ENCODE measurements around the gene FOXJ3.
A peak's percentile ranks its signal among the peaks of the same experiment; 100 is the strongest.

The FOXJ3 gene

DNA sequence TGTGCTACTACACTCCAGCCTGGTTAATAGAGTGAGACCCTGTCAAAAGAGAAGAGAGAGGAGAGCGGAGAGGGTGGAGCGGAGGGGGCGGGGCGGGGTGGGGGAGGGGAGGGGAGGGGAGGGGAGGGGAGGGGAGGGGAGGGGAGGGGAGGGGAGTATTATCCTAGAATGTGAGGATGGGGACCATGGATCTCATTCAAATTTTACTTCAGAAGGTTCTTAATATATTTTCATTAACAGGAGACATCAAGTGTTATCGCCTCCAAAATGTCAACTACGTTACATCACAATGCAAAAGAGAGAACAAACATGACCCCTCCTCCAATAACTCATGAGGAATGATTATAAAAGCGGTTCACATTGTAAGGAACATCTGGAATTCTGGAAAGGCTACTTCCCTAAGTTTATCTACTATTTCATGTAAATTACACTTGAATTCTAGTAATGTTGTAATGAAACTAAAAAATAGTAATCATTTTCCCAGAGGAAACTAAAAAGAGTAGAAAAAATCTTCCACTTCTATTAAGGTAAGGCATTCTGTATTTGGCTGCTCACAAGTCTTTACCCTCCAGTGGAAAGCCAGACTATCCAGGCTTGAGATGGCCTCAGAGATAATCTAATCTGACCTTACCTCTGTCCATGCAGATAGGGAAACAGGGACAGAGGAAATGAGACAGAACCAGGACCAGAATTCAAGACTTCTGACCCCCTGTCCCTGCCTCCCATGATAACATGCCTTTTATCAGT, 151.7 kb downstream of the FOXJ3 start:
- no peak for DNase-seq

DNA sequence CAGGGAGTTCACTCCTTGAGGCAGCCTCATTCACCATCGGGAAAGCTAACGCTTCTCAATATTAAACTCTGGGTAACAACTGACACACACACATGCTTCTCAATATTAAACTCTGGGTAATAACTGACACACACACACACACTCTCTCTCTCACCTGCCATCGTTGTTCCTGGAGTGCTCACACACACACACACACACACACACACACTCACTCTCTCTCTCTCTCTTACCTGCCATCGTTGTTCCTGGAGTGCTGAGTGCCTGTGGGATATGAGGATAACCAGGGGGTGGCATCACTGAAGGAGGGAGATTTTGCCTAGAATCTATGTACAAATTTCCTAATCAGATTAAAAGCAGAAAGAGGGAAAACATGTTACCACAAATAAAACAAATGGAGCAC, 153.3 kb downstream of the FOXJ3 start:
- DNase-seq: no peak

DNA sequence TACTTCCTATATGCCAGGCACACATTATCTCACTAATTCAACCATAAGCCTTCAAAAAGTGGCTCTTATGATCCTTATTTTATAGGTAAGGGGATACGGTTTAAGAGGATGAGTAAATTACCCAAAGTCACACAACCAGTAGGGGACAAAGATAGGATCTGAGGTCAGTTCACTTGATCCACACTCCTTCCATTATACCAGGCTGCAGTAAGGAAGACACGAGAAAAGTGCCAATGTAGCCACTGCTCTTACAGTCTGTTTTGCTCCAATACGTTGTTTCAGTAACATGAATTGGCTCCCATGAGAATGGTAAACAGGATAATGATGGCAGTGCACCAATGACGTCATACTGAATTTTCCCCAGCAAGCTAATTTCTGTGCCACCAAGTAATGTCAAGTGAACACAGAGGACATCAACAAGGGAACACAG, 155.1 kb downstream of the FOXJ3 start:
- DNase-seq: no peak

DNA sequence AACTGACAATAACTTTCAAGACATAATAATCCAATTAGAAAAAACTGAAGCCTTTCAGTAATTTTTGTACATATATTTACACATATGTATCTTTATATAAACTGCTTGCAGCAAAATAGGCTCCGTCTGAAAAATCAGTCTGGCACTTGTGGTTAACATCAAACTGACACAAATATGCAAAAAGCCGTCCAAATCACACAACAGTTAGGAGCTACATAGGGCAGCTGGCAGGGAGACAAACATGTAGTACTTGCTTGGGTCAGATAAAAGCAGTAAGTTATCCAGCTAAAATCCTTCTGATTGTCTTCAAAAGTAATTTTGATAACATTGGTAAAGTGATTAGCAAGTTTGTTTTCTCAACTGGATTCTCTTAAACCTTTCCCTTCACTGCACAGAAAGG, 155.8 kb downstream of the FOXJ3 start:
- DNase-seq: no peak

DNA sequence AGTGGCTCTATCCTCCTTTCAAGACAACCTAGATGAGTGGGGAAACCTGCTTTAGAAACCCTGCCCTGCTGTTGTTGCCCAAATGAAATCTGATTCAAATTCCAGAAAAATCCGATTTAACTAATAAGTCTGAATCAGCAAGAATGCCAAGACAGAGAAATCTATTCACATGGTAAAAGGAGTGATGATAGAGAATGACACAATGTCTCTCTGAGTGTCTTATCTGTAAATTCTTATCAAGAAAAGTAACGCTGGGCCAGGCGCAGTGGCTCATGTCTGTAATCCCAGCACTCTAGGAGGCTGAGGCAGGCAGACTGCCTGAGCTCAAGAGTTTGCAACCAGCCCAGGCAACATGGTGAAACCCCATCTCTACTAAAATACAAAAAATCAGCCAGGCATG, 156.8 kb downstream of the FOXJ3 start:
- no peak for DNase-seq

DNA sequence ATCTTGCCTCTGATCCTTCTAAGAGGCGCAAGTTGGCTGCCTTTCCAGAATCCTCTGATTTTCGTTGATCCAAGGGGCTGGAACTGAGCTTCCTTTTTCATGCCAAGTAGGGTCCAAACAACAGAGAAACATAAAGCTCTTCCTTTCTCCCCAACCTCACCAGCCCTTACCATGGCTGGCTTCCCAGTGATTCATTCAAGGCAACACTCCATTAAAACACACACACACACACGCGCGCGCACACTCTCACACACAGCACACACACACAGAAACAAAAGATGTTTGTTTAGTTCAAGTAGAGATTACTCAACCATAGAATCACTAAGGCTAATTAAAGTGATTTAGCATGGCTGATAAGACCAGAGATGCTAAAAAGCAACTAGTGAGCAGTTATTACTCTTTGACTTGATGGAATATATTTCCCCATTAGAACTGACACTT, 157.5 kb downstream of the FOXJ3 start:
- DNase-seq: no peak

DNA sequence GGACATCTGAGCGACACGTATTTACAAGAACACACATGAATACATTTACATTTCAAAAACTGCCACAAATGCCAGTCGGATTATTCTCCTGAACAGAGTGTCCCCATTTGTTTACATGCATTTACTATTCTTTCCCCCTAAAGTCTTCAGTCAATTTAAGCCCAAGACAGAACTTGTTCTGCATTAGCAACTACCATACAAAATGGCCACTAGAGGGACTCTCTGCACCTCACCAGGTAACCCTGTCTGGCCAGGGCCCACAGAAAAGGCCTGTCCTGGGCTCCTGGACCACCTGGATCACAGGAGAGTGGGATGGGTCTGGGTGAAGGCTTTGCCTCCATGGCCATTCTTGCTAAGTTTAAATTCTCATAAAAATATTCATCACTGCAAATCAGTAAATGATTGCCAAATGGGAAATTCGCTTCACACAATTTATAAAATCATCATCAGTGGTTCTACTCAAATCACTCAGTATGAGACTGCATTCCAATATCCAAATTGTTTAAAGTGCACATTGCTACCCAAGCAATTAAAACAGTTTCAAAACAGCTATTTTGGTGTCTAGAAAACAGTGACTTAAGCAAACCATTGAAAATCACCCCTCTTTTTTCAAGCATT, 158.0 kb downstream of the FOXJ3 start:
- DNase-seq: no peak

DNA sequence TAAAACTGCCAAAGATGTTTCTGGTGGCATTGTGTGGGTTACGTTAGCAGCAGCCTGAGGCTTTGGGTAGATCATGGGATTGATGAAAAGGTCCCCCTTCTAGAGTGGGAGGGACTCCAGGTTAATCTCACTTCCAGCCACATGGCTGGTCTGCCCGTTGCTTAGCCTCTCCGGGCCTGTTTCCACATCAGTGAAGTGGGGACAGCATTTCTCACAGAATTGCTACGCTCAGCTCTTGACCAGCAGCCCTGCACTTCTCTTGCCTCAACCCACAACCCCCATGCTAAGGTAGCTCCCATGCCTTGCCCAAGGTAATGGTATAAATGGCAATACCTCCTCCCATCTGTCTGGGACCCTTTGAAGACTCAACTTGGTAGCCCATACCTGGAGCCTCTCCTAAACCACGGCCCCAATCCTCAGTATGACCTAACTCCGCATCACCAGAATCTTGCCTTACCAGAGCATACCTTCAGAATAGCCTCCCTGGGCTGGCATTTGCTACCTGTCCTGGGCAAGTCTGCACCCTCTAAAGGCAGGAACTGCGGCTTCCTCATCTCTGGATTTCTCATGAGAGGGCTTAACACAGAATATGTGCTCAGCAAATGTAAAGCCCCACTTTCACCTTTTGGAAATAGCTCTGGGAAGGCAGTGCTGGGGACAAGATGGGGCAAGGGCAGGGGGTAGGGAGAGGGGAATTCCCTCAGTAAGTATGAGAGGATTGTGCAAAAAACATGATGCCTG, 159.6 kb downstream of the FOXJ3 start:
- no peak for DNase-seq

DNA sequence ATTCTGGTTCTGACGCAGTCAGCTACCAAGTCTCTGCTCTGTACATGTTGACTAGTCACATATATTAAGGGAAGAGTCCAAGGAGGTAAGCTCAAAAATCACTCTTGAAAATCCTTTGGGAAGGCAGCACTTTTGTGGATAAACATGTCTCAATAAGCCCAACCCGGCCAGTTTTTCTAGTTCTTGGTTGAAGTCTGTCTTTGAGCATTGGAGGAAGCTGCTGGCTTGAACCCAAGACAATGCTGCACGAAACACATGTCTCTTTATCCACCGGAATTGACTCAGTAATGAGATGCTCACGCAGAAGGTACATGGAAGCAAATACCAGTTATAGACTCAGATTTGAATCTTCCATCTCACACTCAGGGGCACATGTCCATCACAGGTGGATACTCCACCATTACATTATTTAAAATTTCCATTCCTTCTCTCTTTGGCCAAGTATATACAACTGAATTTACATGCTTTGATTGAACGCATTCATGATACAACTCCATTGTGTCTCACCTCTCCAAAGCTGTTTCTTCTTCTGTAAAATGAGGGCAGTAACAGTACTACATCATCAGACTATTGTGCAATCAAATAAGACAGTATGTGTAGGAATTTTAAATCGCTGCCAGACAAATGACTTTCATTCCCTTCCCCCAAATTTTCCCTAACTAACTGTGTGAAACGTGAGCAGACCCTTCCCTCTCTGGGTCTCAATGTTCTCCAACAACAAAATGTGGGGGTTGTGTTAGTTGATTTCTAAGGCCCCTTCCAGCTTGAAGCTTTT, 160.9 kb downstream of the FOXJ3 start:
- DNase-seq: no peak

DNA sequence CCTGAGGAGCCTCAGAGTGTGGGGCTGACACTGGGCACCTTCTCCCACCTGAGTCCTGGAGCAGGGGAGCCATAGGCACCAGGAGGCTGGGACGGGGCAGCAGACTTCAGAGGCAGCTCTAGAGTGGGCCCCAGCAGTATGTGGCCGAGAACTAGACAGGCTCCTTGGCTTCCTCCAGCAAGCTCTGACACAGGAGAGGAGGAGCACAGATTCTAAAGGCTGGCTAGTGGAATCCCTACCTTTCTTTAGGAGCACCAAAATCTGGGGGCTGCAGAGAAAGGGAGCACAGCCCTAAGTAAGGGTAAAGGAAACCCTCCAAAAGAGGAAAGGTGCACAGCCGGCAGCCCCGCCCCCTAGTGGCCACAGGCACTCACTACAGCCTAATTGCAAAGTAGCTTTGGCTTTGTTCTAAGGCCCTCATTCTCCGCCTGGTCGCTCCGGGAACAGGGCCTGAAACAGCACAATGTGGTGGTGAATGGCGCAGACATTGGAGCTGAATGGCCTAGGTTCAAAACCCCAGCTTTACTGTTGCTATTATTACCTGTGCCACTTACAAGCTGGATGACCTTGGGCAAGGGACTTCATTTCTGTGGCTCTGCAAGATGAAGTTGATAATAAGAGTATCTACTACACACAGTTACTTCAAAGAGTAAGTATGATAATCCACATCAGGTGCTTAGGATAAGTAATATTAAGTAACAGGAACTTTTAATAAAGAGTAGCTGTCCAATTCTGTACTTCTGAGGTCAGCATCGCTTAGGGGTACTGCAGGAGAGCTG, 161.7 kb downstream of the FOXJ3 start:
- DNase-seq: peak; percentile 48

DNA sequence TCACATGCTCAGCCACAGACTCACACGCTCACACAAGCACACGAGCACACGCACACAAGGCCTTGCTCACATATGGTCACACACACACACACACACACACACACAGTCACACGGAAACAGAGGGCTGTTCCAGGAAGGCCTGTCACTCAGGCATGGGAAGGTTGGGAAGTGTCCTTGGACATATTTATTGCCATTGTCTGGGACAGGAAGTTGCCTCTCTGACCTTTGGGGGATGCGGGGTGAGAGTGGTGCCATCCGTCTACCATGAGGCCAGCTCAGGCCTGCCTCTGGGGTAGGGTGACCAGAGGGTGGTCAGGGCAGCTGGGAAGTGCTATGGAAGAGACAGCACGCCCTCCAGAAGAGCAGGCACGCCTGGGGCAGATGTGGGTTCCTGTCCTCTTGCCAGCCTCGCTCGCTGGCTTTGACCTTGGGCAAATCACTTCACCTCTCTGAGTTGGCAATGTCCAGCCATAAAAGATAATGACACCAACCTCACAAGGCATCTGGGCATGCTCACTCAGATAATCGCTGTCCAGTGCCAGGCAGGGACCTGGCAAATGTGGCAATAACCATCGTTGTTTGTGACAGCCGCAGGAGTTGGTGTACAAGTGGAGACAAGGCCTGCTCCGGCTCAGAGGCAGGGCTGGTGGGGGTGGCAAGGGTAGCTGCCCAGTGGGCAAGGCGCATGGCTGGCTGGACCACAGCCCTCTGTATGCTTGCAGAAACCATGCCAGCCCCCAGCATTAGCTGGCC, 162.5 kb downstream of the FOXJ3 start:
- no peak for DNase-seq

DNA sequence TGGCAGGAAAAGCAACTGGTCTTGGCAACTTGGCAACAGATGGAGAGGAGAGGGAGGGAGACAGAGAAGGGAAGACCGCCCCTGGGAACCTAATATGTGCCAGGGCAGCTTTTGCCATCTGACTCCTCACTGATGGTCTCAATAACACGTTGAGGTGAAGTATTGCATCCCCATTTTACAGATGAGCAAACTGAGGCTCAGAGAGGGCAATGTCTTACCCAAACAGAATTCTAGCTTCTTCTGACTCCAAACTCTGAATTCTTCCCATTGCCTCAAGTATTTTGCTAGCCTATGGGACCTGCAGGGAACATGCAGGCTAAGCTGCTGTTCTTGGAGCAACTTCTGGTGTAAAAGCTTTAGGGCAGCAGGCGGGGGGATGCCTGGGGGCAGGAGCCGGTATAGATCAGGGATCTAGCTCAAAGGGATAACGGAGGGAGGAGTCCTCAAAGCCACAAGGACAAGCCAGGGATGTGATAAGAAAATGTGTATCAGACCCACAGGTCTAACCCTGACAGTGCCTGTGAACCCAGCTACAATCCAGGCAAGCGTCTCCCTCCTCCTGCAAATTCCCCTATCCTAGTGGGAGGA, 163.3 kb downstream of the FOXJ3 start:
- no peak for DNase-seq

DNA sequence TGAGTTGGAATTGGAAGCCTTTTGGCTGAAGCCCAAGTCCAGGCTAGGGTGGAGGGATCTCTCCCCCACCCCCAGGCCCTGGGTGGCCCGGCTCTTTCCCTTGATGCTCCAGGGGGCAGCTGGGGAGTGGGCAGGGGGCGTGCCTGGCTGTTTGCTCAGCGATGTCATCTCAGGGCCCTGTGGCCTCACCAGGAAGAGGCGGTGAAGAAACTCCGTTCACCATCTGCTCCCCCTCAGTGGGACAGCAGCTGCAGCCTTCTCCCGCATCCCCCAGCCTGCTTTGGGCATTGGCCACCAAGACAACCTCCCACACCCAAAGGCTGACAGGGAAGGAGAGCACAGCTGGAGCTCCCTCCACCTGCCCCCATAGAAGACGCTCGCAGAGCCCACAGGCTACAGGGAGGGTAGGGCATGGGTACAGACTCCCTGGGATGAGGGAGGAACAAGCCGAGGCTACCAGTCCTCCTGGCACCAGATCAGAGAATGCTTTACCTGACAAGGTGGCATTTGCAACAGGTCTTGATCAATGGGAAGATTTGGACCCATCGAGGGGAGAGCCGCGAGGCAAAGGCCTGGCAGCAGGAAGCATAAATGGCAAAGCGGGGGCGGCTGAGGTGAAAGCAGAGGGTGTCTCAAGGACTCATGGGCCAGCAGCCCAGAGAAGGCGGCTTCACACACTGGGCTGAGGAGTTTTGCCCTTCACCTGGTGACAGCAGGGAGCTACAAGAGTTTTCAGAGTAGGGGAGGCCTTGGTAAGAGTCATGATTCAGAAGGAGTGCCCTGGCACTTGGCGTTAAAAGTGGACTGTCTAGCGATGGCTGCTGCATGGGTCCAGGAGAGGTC, 164.0 kb downstream of the FOXJ3 start:
- DNase-seq: no peak

DNA sequence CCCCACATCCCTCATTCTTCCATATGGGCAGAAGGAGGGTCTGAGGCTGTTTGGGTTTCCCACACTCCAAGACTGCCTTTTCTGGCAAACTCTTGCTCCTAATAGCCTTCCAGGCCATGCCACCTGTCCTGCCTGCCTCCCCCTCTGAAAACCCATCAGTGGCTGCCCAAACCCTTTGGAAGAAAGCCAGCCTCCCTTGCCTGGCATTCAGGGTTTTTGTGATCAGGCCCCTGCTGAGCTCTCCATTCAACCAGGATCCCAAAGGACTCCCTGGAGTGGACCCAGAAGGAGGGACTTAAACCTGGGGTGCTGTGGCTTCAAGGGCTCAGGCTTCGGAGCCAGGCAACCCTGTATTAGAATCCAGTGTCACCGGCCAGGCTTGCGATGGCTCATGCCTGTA, 166.3 kb downstream of the FOXJ3 start:
- DNase-seq: no peak

DNA sequence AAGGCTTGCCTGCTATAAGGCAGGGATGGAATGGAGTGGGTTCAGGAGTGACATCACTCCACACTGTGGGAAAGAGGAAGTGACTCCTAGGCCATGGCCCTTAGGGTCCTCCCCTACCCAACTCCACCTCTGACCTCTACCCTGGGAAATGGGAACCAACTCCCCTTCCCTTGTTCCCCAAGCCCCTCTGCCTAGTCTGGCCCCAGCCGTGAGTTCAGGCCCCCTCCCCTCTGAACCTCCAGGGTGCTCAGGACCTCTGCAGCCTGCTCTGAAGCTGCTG, 166.7 kb downstream of the FOXJ3 start:
- DNase-seq: no peak

DNA sequence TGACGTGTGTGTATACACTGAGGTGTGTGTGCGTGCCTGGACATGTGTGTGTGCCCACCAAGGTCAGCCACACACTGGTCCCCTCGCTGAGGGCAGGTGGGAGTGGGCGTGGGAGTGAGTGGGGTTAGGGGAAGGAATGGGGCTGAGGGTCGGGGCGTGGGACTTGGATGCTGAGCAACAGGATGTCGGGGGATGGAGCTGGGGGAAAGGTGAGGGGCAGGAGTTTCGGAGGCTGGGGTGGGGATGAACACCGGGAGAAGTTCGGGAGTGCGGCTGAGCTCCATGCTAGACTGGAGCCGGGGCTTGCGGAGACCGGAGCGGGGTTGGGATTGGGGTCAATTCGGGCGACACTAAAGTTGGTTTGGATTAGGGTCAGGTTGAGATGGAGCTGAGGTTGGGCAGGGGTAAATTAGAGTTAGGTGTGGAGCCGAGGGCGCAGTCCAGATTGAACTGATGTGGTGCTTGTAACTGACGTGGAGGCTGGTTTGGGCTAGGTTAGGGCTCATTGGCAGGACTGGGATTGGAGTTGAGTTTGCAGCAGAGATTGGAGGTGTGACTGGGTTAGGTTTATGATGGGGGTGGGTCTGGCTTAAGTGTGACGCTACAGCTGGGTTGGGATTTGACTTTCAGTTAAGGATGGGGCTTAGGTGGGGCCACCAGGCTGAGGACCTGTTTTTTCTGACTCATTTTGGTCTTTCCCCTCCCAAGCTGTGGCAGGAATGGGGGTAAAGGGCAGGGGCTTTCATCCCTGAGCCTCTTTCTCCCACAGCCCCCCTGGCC, 167.2 kb downstream of the FOXJ3 start:
- no peak for DNase-seq

DNA sequence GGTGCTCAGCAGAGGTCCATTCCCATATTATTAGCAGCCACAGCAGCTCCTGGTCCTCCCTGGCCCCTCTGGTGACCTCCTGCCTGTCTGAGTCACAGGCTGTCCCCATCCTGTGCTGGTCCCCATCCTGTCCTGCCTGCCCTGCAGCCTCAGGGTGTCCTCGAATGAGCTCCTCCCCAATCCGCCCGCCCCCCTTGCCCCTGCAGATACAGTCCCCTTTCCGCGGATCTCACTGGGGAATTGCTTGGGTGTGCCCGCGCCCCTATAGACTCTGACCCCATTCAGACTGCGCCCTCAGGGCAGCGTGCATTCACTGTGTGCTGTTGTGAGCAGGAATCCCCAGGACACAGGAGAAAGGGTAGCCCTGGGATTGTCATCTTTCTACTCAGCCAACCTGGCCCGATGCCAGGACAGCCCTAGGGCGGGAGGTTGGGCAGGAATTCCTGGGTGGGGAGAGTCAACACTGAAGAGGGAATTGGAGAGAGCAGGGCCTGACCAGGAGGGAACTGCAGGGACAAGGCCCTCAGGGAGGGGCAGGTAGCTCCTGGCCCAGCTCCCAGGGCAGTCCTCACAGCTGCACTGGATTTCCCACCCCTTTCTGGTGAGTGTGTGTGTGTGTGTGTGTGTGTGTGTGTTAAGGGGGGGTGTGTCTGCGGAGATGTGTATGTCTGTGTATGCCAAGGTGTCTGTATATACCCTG, 169.4 kb downstream of the FOXJ3 start:
- no peak for DNase-seq

DNA sequence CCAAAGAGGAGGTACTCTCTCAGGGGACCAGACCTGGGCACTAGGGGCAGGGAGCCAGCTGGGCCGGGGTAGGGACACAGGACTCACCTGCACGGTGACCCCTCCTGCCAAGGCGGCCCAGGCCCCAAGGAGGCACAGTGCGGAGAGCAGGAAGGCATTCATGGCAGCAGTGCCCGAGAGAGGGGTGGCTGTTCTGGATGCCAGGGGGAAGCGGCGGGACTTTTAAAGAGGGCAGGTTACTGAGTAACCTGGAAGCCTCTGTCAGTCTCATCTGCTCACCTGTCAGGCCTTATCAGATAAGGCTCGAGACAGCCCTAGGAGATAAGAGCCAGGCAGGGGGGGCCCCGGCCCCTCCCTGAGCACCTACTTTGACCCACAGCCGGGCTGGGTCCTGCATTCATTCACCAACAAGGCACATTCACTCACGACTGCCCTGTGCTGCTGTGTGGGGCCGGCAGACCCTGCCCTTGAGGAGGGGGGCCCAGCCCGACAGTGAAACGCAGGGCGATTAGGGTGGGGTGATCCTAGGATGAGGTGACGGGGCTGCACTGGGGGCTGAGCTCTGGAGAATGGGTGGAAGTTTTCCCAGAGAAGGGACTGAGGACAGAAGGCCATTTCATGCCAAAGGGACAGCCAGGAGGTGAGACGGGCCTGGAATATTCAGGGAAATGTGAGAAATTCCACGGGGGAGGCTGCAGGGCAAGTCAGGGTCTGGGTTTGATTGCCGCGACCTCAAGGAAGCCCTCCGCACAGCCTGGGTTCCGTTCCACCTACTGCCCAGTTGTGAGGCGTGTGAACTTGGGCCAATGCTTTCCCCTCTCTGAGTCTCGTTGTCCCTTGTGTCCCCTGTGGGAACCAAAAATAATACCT, 170.2 kb downstream of the FOXJ3 start, which contains the start of gene GUCA2A:
GUCA2A (minus strand) TSS at position 195 of the 870 bp plus-strand sequence; CDS start at position 162, 33 bp downstream.
- DNase-seq: no peak
